Right ventricle myocardium inferior (tissue), 1 donor: ENCODE data around the gene GRB10. TPM values are rescaled to one million over a fixed set of nuclear protein-coding genes. Genes with fewer than 3 reads are reported as not detected.

ENCODE experiments used
- ATAC-seq: fragments of 200-7000 bp; cut with Tn5 transposase; one replicate; pipeline ENCODE4 v1.9.1; 2020; ENCODE audit warnings: mild to moderate bottlenecking, moderate library complexity
- DNase-seq: peaks from one replicate; pipeline ENCODE4 v3.0.0; 2021; ENCODE audit errors: missing footprints
- intact Hi-C: fragments of 100-400 bp; cut with DNase I; formaldehyde crosslinking; loops from one replicate; pipeline ENCODE4 v1.11.0; 2022
- total RNA-seq: library from RNA; stranded (reverse); fragmentation: NEBNext Ultra II Directional; extraction: Animal tissue kit (Norgen Biotek cat#: 25700); gene quantifications from one replicate; pipeline ENCODE4 v1.2.1, GENCODE V29; 2021
- donor health status: DM: no; HTN: yes; CAD: no; lungs with severe emphysema.

GRB10 gene
- total RNA-seq, 1 donor from 2014 or later = 34.7 TPM

DNA sequence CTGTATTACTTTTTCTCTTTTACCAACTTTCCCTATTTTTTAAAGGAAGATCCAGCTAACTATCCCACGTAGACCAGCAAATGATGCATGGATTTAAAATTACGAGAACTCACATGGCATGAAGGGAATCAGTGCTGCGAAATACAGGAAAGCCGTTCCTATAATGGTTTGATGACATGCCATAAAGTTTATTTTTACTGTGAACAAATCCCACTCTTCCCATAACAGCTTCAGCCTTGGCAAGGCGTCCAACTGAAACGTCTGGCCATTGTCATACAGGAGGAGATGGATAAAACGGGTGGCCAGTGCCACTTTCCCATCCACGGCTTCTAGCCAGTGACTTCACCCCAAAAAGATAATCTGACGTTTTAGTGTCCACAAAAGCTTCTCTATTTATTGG lies 111.3 kb downstream of the GRB10 start:
- ATAC-seq (no peak), DNase-seq (no peak)
- intact Hi-C loops = loop anchor here (2.0 kb wide), 2 partner anchors 51 to 169 kb away; no protein-coding TSS in a partner anchor

DNA sequence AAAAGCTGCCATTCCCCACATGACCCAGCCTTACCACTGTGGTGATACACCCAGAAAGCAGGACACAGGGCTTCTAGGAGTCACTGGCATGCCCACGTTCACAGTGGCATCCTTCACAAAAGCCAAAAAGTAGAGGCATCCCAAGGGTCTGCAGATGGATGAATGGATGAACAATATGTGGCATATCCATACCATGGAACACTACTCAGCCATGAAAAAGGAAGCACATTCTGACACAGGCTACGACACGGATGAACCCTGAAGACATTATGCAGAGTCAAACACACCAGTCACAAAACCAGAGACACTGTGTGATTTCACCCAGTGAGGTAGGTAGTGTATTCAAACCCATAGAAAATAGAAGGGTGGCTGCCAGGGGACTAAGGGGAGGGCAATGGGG lies 112.8 kb downstream of the GRB10 start:
- DNase-seq = no peak

DNA sequence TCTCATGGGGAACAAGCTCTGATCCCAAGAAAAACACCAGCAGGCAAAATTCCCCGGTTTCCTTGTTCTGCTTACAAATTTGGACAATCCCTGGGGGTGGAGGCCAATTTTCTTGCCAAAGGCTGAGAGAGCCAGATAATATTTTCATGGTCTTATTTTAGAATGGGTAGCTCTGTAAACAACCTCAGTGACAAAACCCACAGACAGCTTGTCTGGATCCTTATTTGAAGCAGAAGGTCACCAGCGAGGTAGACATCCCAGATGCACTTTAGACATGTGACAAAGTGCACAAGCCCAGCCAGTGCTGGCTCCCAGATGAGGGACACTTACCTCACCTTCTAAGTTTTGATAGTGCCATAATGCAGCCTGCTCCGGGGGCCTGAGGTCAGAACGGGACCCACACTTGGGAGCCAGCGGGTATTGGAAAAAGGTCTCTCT lies 114.9 kb downstream of the GRB10 start:
- ATAC-seq (peak; percentile 84), DNase-seq (no peak)
- intact Hi-C loops = no loop called here

More for the DNA sequence above, 112.8 kb downstream of the GRB10 start:
- intact Hi-C loops = loop anchor here (2.0 kb wide), 2 partner anchors 49 to 167 kb away; no protein-coding TSS in a partner anchor
- ATAC-seq = no peak

DNA sequence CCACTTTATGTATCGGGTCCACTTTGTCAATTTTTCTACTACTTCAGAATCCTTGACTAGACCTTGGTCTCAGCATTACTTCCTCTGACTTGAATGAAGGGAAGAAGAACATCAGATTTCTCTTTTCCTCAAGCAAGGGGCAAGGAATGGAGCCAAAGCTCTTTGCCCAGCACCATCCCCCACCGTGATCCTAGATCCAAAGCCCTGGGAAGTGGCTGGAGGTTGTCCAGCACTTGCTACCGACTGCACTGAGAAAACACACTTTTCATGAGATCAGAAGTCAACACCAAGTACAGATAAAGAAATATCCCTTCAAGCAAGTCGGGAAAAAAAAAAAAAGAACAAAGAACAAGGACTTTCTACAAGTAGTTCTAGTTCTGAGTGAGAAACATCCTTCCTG lies 115.4 kb downstream of the GRB10 start:
- no peak for DNase-seq
- intact Hi-C loops = no loop called here

GRCh38 chr7:50666124-50666496 lies 116.6 kb downstream of the GRB10 start:
- no peak for DNase-seq
- intact Hi-C loops = no loop called here
- ATAC-seq = no peak

More for the DNA sequence above, 115.4 kb downstream of the GRB10 start:
- ATAC-seq = peak; percentile 27

DNA sequence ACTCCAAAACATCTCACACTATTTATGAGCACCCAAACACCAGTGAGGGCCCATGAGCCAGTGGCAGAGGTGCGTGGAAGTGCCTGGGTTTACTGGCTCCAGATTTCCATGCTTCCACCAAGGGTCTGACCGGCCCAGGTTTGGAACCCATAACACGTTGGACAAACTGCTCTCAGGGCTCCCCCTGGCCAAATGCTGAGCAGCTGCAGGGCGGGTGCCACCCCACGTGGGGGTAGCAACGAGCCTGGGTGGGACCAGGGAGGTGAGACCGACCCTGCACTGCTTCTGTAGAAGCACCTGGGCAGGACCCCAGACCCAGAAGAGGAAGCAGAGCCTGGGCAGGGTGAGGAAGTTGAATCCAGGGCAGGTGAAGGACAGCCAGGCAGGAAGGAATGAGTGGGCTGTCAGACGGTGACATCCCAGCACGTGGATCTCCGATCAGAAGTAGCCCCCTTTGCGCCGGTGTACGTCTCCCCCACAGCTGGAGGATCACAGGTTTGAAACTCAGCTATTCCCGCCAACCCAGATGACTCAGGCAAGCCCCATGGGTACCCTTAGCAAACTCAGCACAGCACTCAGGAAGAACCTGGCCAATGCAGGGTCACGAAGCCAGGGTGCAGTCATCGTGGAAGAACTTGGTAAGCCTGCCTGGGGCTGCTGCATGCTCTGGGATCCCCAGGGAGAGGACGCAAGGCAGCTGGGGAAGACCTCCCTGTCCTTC lies 117.1 kb downstream of the GRB10 start:
- no peak for DNase-seq
- no peak for ATAC-seq
- intact Hi-C loops = no loop called here

- DNase-seq (no peak), ATAC-seq (no peak)
- intact Hi-C loops = no loop called here
Measured at GRCh38 chr7:50664937-50665336, 117.8 kb downstream of the GRB10 start.

DNA sequence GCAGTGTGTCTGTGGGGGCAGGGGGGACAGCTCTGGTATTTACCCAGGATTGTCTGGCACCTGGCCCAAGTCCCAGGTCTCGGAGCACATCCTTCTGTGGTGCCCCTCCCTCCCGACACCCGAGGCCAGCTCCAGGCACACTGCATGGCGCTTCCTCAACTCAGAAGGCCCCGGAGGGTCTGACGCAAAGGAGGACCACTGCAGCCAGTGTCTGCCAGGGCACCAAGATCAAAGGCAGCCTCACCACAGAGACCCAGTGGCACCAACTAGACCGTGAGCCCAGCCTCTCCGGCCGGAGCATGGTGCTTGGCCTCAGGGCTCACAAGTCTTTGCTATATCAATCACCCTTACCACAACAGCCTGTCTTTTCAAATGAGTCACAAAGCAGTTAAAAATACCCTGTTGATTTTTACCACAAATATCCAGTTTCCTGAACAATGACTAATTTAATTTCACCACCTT lies 118.2 kb downstream of the GRB10 start:
- intact Hi-C loops = no loop called here
- ATAC-seq (no peak), DNase-seq (no peak)

DNA sequence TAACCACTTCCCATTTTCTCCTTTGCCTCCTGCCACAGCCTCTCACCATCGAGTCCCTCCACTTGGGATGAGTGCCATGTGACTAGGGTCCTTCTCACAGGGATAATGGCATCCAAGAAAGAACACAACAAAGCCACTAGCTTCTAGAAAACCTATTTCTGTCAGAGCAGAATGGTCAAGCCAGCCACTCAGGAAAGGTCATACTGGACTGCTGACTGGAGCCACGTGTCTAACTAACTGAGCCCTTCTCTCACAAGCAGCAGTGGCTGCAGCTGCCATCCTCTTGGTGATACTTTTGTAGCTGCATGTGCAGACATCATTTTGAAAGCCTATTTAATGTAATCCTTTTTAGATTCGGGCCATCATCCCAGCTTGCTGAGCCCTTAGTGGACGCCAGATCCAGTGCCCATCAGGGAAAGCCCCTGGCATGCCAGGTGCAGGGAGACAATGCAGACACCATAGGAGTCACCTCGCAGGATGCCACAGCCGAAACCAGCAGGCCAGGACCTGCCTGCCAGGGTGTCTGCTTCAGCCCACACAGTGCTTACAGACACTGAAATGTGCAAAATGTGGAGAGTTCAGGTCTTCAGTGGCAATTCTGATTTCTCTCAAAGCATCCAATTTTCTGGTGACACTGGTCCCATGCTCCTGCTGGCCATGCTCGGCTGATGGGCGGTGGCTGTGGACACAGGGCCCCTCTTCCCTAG lies 119.1 kb downstream of the GRB10 start:
- ATAC-seq = no peak
- intact Hi-C loops = no loop called here
- no peak for DNase-seq

GRCh38 chr7:50662996-50663395 lies 119.7 kb downstream of the GRB10 start:
- ATAC-seq (no peak), DNase-seq (no peak)
- intact Hi-C loops = no loop called here

DNA sequence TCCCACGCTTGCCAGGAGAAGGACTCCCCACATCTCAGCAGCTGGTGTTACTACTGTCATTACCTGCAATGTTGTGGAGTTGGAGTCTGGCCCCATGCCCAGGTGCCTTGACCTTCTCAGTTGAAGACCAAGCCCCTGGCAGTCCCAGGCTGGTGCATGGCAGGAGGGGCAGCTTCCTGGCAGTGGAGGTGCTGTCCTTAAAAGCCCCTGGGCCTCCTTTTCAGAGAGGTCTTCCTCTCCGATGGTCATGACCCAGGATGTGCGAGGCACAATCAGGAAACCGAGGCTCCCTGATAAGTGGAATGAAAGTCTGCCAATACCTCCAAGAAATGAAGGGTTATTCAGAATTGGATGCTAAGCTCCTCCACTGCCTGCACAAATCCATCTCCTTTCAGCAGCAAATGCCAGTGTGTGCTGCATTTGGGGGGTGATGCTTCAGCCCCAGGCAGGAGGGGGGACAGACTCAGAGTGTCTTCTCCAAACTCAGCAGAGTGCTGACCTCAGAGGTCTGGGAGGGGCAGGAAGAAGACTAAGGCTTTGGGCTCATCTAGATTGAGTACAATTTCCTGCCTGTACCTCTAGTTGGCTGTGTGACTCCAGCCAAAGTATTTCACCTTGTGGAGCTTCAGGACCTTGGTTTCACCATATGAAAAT lies 120.5 kb downstream of the GRB10 start:
- intact Hi-C loops = no loop called here
- DNase-seq (no peak), ATAC-seq (no peak)

- DNase-seq = no peak
- no peak for ATAC-seq
Measured at GRCh38 chr7:50661345-50662040, 121.2 kb downstream of the GRB10 start.

GRCh38 chr7:50660830-50661175 lies 121.9 kb downstream of the GRB10 start:
- intact Hi-C loops = no loop called here
- DNase-seq (no peak), ATAC-seq (no peak)

More at GRCh38 chr7:50661345-50662040, 121.2 kb downstream of the GRB10 start:
- intact Hi-C loops = no loop called here

DNA sequence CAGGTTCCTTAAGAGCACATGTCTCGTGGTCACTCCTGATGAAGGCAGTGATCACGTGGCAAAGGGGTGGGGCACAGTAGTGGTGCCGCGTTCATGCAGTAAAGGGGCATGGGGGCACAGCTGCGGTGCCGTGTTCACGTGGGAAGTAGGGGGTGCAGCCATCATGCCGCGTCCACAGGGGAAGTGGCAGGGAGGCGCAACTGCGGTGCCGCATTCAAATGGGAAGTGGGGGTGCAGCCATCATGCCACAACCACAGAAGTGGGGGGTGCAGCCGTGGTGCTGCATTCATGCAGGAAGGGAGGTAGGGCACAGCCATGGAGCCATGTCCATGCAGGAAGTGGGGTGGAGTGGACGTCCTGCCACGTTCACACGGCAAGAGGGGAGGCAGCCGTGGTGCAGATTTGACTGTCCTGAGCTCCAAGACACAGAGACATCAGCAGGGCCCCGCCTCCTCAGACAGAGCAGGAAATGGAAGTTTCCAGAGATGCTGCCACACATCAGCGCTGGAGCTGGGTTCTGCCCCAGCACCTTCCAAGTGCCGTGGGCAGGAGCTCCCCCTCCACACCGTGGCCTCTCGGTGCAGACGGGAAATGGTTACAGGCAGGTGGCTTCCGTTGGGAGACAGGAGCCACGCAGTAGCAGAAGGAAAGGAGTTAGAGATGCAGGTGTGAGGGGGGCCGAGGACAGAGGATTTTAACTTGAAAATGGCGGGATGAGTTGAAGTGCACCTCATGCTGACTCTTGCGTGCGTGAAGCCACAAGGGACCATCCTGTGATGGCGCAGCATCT lies 122.5 kb downstream of the GRB10 start:
- intact Hi-C loops = no loop called here
- no peak for ATAC-seq
- DNase-seq = peak; percentile 84

- DNase-seq (no peak), ATAC-seq (no peak)
- intact Hi-C loops = no loop called here
Measured at GRCh38 chr7:50659329-50659965, 123.2 kb downstream of the GRB10 start.

DNA sequence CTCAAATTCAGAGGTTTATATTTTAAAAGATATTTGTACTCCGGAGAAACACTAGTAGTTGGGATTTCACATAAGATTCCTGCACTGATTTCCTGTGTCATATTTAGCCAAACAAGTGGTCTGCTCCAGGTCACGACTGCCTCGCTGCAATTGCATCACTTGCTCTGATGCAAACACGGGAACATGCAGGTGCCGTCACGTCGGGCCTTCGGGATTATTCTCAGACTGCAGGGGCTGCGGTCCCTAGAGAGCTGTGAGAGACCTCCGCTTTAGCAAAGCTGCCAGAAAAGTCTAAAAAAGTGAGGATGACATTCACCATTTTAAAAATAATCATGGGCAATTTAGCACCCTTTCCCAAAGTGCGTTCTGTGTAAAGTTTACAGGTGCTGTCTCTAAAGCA lies 124.0 kb downstream of the GRB10 start:
- ATAC-seq (no peak), DNase-seq (no peak)
- intact Hi-C loops = no loop called here

DNA sequence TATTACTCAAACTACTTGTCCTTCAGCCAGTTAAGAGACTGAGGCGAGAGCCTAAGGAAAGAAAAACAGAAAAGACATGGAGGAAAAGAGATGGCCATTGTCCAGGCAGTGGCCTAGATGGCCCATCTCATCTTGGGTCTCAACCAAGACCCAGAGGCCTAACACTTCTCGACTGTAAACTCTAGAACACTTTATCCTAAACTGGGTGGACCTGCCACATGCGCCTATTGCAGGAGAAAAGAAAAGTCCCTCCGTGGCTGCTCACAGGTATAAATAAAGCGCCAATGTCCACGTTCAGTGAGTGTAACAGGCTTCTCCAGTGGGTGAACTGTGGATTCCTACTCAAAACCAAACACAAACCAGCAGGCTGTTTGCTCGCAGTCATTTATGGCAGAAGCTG lies 124.8 kb downstream of the GRB10 start:
- intact Hi-C loops = no loop called here
- no peak for DNase-seq

GRCh38 chr7:50657341-50657873 lies 125.3 kb downstream of the GRB10 start:
- DNase-seq = no peak
- peak; percentile 66 for ATAC-seq
- intact Hi-C loops = no loop called here

More for the DNA sequence above, 124.8 kb downstream of the GRB10 start:
- no peak for ATAC-seq
